ENCODE measurements around the gene ELFN1.

The ELFN1 gene

GRCh38 chr7:1641661-1642260 lies 28.3 kb upstream of the ELFN1 start:
- in situ Hi-C loops (cut with MboI; ENCODE audit: low sequenced_read_pairs): no loop called here

GRCh38 chr7:1642291-1642731 lies 27.8 kb upstream of the ELFN1 start:
- in situ Hi-C loops (cut with MboI; ENCODE audit: low sequenced_read_pairs): no loop called here

- in situ Hi-C loops (cut with MboI; ENCODE audit: low sequenced_read_pairs): no loop called here
Observed at GRCh38 chr7:1643270-1644092, 26.6 kb upstream of the ELFN1 start.

- in situ Hi-C loops (cut with MboI; ENCODE audit: low sequenced_read_pairs): no loop called here
Observed at GRCh38 chr7:1644341-1645070, 25.6 kb upstream of the ELFN1 start.

GRCh38 chr7:1645071-1645409 lies 25.0 kb upstream of the ELFN1 start:
- in situ Hi-C loops (cut with MboI; ENCODE audit: low sequenced_read_pairs): no loop called here

GRCh38 chr7:1645476-1645875 lies 24.6 kb upstream of the ELFN1 start:
- in situ Hi-C loops (cut with MboI; ENCODE audit: low sequenced_read_pairs): no loop called here

GRCh38 chr7:1646391-1646790 lies 23.7 kb upstream of the ELFN1 start:
- in situ Hi-C loops (cut with MboI; ENCODE audit: low sequenced_read_pairs): no loop called here

- in situ Hi-C loops (cut with MboI; ENCODE audit: low sequenced_read_pairs): no loop called here
Observed at GRCh38 chr7:1646957-1647891, 22.9 kb upstream of the ELFN1 start.

GRCh38 chr7:1647961-1648672 lies 22.0 kb upstream of the ELFN1 start:
- in situ Hi-C loops (cut with MboI; ENCODE audit: low sequenced_read_pairs): no loop called here

- in situ Hi-C loops (cut with MboI; ENCODE audit: low sequenced_read_pairs): no loop called here
Observed at GRCh38 chr7:1649751-1650326, 20.2 kb upstream of the ELFN1 start.

- in situ Hi-C loops (cut with MboI; ENCODE audit: low sequenced_read_pairs): no loop called here
Observed at GRCh38 chr7:1650363-1651030, 19.6 kb upstream of the ELFN1 start.

- in situ Hi-C loops (cut with MboI; ENCODE audit: low sequenced_read_pairs): no loop called here
Observed at GRCh38 chr7:1651031-1651446, 19.0 kb upstream of the ELFN1 start.

- in situ Hi-C loops (cut with MboI; ENCODE audit: low sequenced_read_pairs): no loop called here
Observed at GRCh38 chr7:1651891-1652290, 18.2 kb upstream of the ELFN1 start.

GRCh38 chr7:1653500-1653899 lies 16.6 kb upstream of the ELFN1 start:
- in situ Hi-C loops (cut with MboI; ENCODE audit: low sequenced_read_pairs): no loop called here

GRCh38 chr7:1654111-1654510 lies 16.0 kb upstream of the ELFN1 start:
- in situ Hi-C loops (cut with MboI; ENCODE audit: low sequenced_read_pairs): no loop called here

GRCh38 chr7:1654738-1655475 lies 15.2 kb upstream of the ELFN1 start:
- in situ Hi-C loops (cut with MboI; ENCODE audit: low sequenced_read_pairs): no loop called here

- in situ Hi-C loops (cut with MboI; ENCODE audit: low sequenced_read_pairs): no loop called here
Observed at GRCh38 chr7:1659696-1660095, 10.4 kb upstream of the ELFN1 start.

- in situ Hi-C loops (cut with MboI; ENCODE audit: low sequenced_read_pairs): no loop called here
Observed at GRCh38 chr7:1661461-1661860, 8.6 kb upstream of the ELFN1 start.

GRCh38 chr7:1662101-1662500 lies 8.0 kb upstream of the ELFN1 start:
- in situ Hi-C loops (cut with MboI; ENCODE audit: low sequenced_read_pairs): no loop called here
